H1 (cell line): ENCODE data around the gene PTBP3. TPM values are rescaled to one million over a fixed set of nuclear protein-coding genes. Genes with fewer than 3 reads are reported as not detected.

Source experiments
- BRCA1 ChIP-seq: IDR thresholded peaks from 2 replicates; pipeline ENCODE4 v1.6.1; 2012; ENCODE audit warnings: low read depth, low read length, improper control_type of control experiment
- TEAD4 ChIP-seq: IDR thresholded peaks from 2 replicates; pipeline ENCODE4 v1.6.1; 2012; ENCODE audit warnings: low read depth, low read length, inconsistent platforms, mixed read lengths
- polyA plus RNA-seq, 7 experiments: library from polyadenylated mRNA; depleted of rRNA in 3 of 7; stranded (reverse) in 5 of 7; unstranded in 2 of 7; fragments of >200 nt in 5 of 7; fragments of 200-250 nt in 2 of 7; gene quantifications; 1 replicate in 5 of 7; 2 replicates in 1 of 7; 4 replicates in 1 of 7; pipeline versions ENCODE4 v1.2.1 to v1.2.3, GENCODE V29; 2011 to 2013; ENCODE audit warnings: missing spikeins in 2 of 7, mixed read lengths in 2 of 7
- total RNA-seq: library from RNA; stranded (reverse); fragmentation: NEBNext Ultra II Directional; extraction: Animal tissue kit (Norgen Biotek cat#: 25700); gene quantifications from 2 replicates; pipeline ENCODE4 v1.2.1, GENCODE V29; 2021

Gene PTBP3
- total and polyA plus RNA-seq, 2 of the 8 experiments (the other 6 are each of a cell fraction or from before 2014, with no cell fraction given), result 51.0 to 124 TPM

- TF ChIP-seq BRCA1 (no peak), TEAD4 (no peak)
Observed at GRCh38 chr9:112369817-112370216, 36.4 kb upstream of the PTBP3 start (continued).
